HEK293 (cell line): Measurements from ENCODE around the gene APOBEC3F.
"Not testable (repeated sequence)": the region's sequence is repeated elsewhere in the genome, so short reads cannot be mapped to it uniquely, and the experiment has no call there.

Experiments
- CTCF ChIA-PET: fragments of 350-600 bp; formaldehyde crosslinking; extraction: SDS; loops from one replicate; lab custom pipeline; 2021; ENCODE audit warnings: antibody characterized with exemption; lab: Yijun Ruan, JAX
- POLR2A ChIA-PET: fragments of 300-600 bp; formaldehyde crosslinking; extraction: SDS; loops from one replicate; lab custom pipeline; 2020; ENCODE audit warnings: antibody characterized with exemption, inconsistent platforms; lab: Yijun Ruan, JAX
- H3K27ac ChIP-seq: fragments of 200-500 bp; sonication (Bioruptor generic); 2 replicates; pipeline ENCODE4 v1.5.1; 2014; ENCODE audit warnings: low read depth, low read length, control low read depth, inconsistent platforms; ENCODE audit errors: extremely low read depth
- H3K36me3 ChIP-seq, 2 experiments: fragments of 200-500 bp in 1 of 2; sonication (Bioruptor generic) in 1 of 2; 1 replicate in 1 of 2; 2 replicates in 1 of 2; pipeline ENCODE4 v1.5.1; 2014 to 2017; ENCODE audit warnings: inconsistent platforms in 2 of 2, low read length in 2 of 2; ENCODE audit not compliant: control insufficient read depth in 2 of 2, insufficient read depth in 1 of 2
- H3K4me1 ChIP-seq: fragments of 200-500 bp; sonication (Bioruptor generic); 2 replicates; pipeline ENCODE4 v1.5.1; 2014; ENCODE audit warnings: mild to moderate bottlenecking, low read length, inconsistent platforms; ENCODE audit not compliant: control insufficient read depth, insufficient read depth
- H3K4me3 ChIP-seq: 2 replicates; pipeline ENCODE4 v1.5.1; 2011; ENCODE audit warnings: low read depth, mild to moderate bottlenecking, control low read depth, low read length, moderate library complexity
- H3K9me3 ChIP-seq: fragments of 200-500 bp; sonication (Bioruptor generic); 2 replicates; pipeline ENCODE4 v1.5.1; 2014; ENCODE audit warnings: low read depth, low read length, inconsistent platforms; ENCODE audit not compliant: control insufficient read depth, insufficient read depth
- GLIS1 ChIP-seq: fragments of 450-650 bp; formaldehyde crosslinking; IDR thresholded peaks from 2 replicates; pipeline ENCODE4 v1.5.1; 2016; ENCODE audit warnings: missing biosample characterization, missing genetic modification characterization
- GLIS2 ChIP-seq: fragments of 450-650 bp; formaldehyde crosslinking; IDR thresholded peaks from 2 replicates; pipeline ENCODE4 v1.5.1; 2016; ENCODE audit warnings: missing biosample characterization, missing genetic modification characterization
- HOXC10 ChIP-seq: sonication (generic); formaldehyde crosslinking; IDR thresholded peaks from 2 replicates; pipeline ENCODE4 v1.8.1; 2023; ENCODE audit warnings: mild to moderate bottlenecking, missing genetic modification reagents
- KLF1 ChIP-seq: fragments of 450-650 bp; formaldehyde crosslinking; IDR thresholded peaks from 2 replicates; pipeline ENCODE4 v1.5.1; 2016; ENCODE audit warnings: missing biosample characterization, missing genetic modification characterization
- KLF8 ChIP-seq: fragments of 450-650 bp; formaldehyde crosslinking; IDR thresholded peaks from 2 replicates; pipeline ENCODE4 v1.5.1; 2016; ENCODE audit warnings: missing biosample characterization, missing genetic modification characterization
- PBX3 ChIP-seq: sonication (generic); formaldehyde crosslinking; IDR thresholded peaks from 2 replicates; pipeline ENCODE4 v1.8.1; 2022; ENCODE audit warnings: mild to moderate bottlenecking, moderate library complexity, missing genetic modification reagents
- PRDM1 ChIP-seq: fragments of 450-650 bp; formaldehyde crosslinking; IDR thresholded peaks from 2 replicates; pipeline ENCODE4; 2016; ENCODE audit warnings: missing biosample characterization, missing genetic modification characterization
- PRDM10 ChIP-seq: fragments of 450-650 bp; formaldehyde crosslinking; IDR thresholded peaks from 2 replicates; pipeline ENCODE4 v1.5.1; 2016; ENCODE audit warnings: missing biosample characterization, missing genetic modification characterization
- PRDM4 ChIP-seq: fragments of 450-650 bp; formaldehyde crosslinking; IDR thresholded peaks from 2 replicates; pipeline ENCODE4 v1.5.1; 2017; ENCODE audit warnings: missing biosample characterization, missing genetic modification characterization
- SALL2 ChIP-seq: fragments of 450-650 bp; formaldehyde crosslinking; IDR thresholded peaks from 2 replicates; pipeline ENCODE4 v1.5.0; 2017; ENCODE audit warnings: missing biosample characterization, mild to moderate bottlenecking, missing genetic modification characterization, borderline replicate concordance
- SCRT1 ChIP-seq: fragments of 450-650 bp; formaldehyde crosslinking; IDR thresholded peaks from 2 replicates; pipeline ENCODE4 v1.5.1; 2016; ENCODE audit warnings: missing biosample characterization, missing genetic modification characterization, borderline replicate concordance
- SP2 ChIP-seq: fragments of 450-650 bp; formaldehyde crosslinking; IDR thresholded peaks from 2 replicates; pipeline ENCODE4 v1.5.1; 2016; ENCODE audit warnings: missing biosample characterization, missing genetic modification characterization
- YY1 ChIP-seq: fragments of 450-650 bp; formaldehyde crosslinking; IDR thresholded peaks from 2 replicates; pipeline ENCODE4 v1.5.1; 2018; ENCODE audit warnings: missing biosample characterization, missing genetic modification characterization
- ZBTB17 ChIP-seq: fragments of 450-650 bp; formaldehyde crosslinking; IDR thresholded peaks from 2 replicates; pipeline ENCODE4 v1.5.1; 2016; ENCODE audit warnings: missing biosample characterization, missing genetic modification characterization
- ZBTB20 ChIP-seq: fragments of 450-650 bp; formaldehyde crosslinking; IDR thresholded peaks from 2 replicates; pipeline ENCODE4 v1.5.1; 2016; ENCODE audit warnings: missing biosample characterization, missing genetic modification characterization
- ZIC2 ChIP-seq: fragments of 450-650 bp; formaldehyde crosslinking; IDR thresholded peaks from 2 replicates; pipeline ENCODE4 v1.5.1; 2016; ENCODE audit warnings: missing biosample characterization, missing genetic modification characterization
- ZNF132 ChIP-seq: fragments of 450-650 bp; formaldehyde crosslinking; IDR thresholded peaks from 2 replicates; pipeline ENCODE4 v1.5.1; 2017; ENCODE audit warnings: missing biosample characterization, missing genetic modification characterization, borderline replicate concordance
- ZNF311 ChIP-seq: fragments of 450-650 bp; formaldehyde crosslinking; IDR thresholded peaks from 2 replicates; pipeline ENCODE4 v1.5.1; 2017; ENCODE audit warnings: missing biosample characterization, missing genetic modification characterization, borderline replicate concordance
- ZNF324 ChIP-seq: fragments of 450-650 bp; formaldehyde crosslinking; IDR thresholded peaks from 2 replicates; pipeline ENCODE4 v1.5.1; 2016; ENCODE audit warnings: missing biosample characterization, missing genetic modification characterization
- ZNF341 ChIP-seq: fragments of 450-650 bp; formaldehyde crosslinking; IDR thresholded peaks from 2 replicates; pipeline ENCODE4; 2016; ENCODE audit warnings: low read depth, missing biosample characterization, missing genetic modification characterization
- ZNF398 ChIP-seq: fragments of 450-650 bp; formaldehyde crosslinking; IDR thresholded peaks from 2 replicates; pipeline ENCODE4 v1.5.1; 2017; ENCODE audit warnings: missing biosample characterization, missing genetic modification characterization
- ZNF658 ChIP-seq: fragments of 450-650 bp; formaldehyde crosslinking; IDR thresholded peaks from 2 replicates; pipeline ENCODE4; 2016; ENCODE audit warnings: missing biosample characterization, missing genetic modification characterization
- ZNF776 ChIP-seq: fragments of 450-650 bp; formaldehyde crosslinking; IDR thresholded peaks from 2 replicates; pipeline ENCODE4 v1.5.0; 2017; ENCODE audit warnings: missing biosample characterization, missing genetic modification characterization, borderline replicate concordance
- ZSCAN23 ChIP-seq: fragments of 450-650 bp; formaldehyde crosslinking; IDR thresholded peaks from 2 replicates; pipeline ENCODE4 v1.5.1; 2016; ENCODE audit warnings: missing biosample characterization, missing genetic modification characterization
- ZSCAN4 ChIP-seq: fragments of 450-650 bp; formaldehyde crosslinking; IDR thresholded peaks from 2 replicates; pipeline ENCODE4 v1.5.1; 2017; ENCODE audit warnings: missing biosample characterization, missing genetic modification characterization

The APOBEC3F gene

GRCh38 chr22:38992871-38993371, 47.7 kb upstream of the APOBEC3F start:
- ChIA-PET CTCF (interaction anchor here (1.6 kb wide), 1 partner anchor 123 kb away, joined by 4 read pairs; no protein-coding TSS in a partner anchor), POLR2A (interaction anchor here (1.8 kb wide), 1 partner anchor 11 kb away, joined by 5 read pairs; the partner anchor contains the start of gene APOBEC3B)
- not testable (repeated sequence) for H3K9me3 ChIP-seq, H3K36me3 ChIP-seq, H3K4me3 ChIP-seq, H3K4me1 ChIP-seq
- H3K27ac ChIP-seq: 0 out of 2 replicates have a peak overlapping the region, but pooled peaks have one; percentile 22
- peak; percentile 32; the same call in 1 of the 2 replicates for TF ChIP-seq ZBTB17 (tag by site-specific recombination)
- 0 out of 2 replicates have a peak, but pooled peaks have one; percentile 34 for TF ChIP-seq ZNF341
- TF ChIP-seq KLF1: 0 out of 2 replicates have a peak, but pooled peaks have one; percentile 9
- peak; percentile 39; the same call in 1 of the 2 replicates for TF ChIP-seq PRDM10 (tag by site-specific recombination)
- TF ChIP-seq ZIC2 (tag by site-specific recombination): peak; percentile 75
- peak; percentile 44 for TF ChIP-seq GLIS2
- peak; percentile 93 for TF ChIP-seq GLIS1
- TF ChIP-seq ZNF398 (tag by site-specific recombination): peak; percentile 71
- peak; percentile 78 for TF ChIP-seq ZBTB20
- TF ChIP-seq SP2 (tag by site-specific recombination): peak; percentile 50; the same call in 1 of the 2 replicates

- H3K4me3 ChIP-seq: no peak overlapping the region
- H3K9me3 ChIP-seq: no peaks in the 10 kb centered on the region
- no peaks in the 10 kb centered on the region for H3K4me1 ChIP-seq
- CTCF ChIA-PET: interaction anchor here (1.0 to 2.0 kb wide), 4 partner anchors 7 to 230 kb away, joined by 3 to 7 read pairs (median 4); no protein-coding TSS in a partner anchor
- no peak overlapping the region for H3K27ac ChIP-seq
- H3K36me3 ChIP-seq: no peaks in the 10 kb centered on the region
- POLR2A ChIA-PET: no interaction called here
- TF ChIP-seq SALL2 (tag by site-specific recombination) (no peak), ZNF132 (tag by site-specific recombination) (no peak), ZNF776 (no peak), ZNF658 (tag by site-specific recombination) (no peak), ZSCAN23 (tag by site-specific recombination) (no peak), YY1 (tag by site-specific recombination) (no peak), PRDM1 (tag by site-specific recombination) (no peak), ZNF324 (tag by site-specific recombination) (no peak), HOXC10 (no peak), PRDM4 (no peak), ZNF311 (tag by site-specific recombination) (no peak), ZSCAN4 (tag by site-specific recombination) (no peak), SCRT1 (no peak), KLF8 (no peak), PBX3 (CRISPR knock-in tag) (no peak)
Measured at GRCh38 chr22:38996105-38996504, 44.6 kb upstream of the APOBEC3F start.
